C4-2B (cell line): ENCODE measurements around the gene SCAMP4.

Source experiments
- H3K27ac ChIP-seq: fragments of 450-650 bp; 2 replicates; pipeline ENCODE4 v1.5.1; 2017
- ZFX ChIP-seq: fragments of 450-650 bp; IDR thresholded peaks from 2 replicates; pipeline ENCODE4 v1.6.1; 2017
- TF ChIP-seq, protein P1 (sequence below): fragments of 450-650 bp; conservative IDR thresholded peaks from 2 replicates; pipeline ENCODE4 v1.5.1; 2017; ENCODE audit warnings: mild to moderate bottlenecking

The SCAMP4 gene

DNA sequence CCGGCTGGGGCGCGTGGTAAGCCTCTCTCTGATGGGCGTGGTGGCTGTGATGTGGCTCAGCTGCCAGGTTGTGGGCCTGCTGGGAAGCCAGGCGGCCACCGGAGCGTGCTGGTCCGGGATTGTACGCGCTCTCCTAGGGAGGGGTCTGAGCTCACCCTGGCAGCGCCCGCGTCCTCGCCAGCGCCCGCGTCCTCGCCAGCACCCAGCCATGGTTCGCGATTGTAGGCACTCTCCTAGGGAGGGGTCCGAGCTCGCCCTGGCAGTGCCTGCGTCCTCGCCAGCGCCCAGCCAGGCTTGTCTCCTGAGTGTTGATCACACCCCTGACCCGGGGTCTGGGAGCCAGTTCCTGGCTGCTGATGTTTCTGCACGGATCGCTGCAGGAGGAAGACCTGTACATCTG lies 13.8 kb downstream of the SCAMP4 start:
- TF ChIP-seq, protein P1, sequence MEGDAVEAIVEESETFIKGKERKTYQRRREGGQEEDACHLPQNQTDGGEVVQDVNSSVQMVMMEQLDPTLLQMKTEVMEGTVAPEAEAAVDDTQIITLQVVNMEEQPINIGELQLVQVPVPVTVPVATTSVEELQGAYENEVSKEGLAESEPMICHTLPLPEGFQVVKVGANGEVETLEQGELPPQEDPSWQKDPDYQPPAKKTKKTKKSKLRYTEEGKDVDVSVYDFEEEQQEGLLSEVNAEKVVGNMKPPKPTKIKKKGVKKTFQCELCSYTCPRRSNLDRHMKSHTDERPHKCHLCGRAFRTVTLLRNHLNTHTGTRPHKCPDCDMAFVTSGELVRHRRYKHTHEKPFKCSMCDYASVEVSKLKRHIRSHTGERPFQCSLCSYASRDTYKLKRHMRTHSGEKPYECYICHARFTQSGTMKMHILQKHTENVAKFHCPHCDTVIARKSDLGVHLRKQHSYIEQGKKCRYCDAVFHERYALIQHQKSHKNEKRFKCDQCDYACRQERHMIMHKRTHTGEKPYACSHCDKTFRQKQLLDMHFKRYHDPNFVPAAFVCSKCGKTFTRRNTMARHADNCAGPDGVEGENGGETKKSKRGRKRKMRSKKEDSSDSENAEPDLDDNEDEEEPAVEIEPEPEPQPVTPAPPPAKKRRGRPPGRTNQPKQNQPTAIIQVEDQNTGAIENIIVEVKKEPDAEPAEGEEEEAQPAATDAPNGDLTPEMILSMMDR, result no peak
- TF ChIP-seq ZFX, result no peak
- no peak overlapping the region for H3K27ac ChIP-seq

DNA sequence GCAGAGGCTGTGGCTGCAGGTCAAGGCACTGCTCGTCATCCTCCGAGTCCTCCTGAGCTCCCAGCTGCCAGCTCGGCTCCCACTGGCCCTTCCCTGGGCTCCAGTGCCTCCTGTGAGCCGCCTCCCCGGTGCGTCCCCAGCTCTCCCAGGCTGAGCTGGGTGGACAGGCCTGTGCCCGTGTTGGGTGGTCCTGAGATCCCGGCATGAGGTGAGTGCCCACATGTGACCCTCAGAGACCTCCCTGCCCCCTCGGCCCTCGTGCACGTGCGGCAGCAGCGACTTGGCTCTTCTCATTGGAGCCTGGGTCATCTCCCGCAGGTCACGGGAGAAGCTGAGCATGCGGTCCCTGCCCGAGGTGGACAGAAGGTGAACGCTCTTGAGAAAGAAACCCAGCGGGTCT lies 15.4 kb downstream of the SCAMP4 start:
- no peak overlapping the region for H3K27ac ChIP-seq
- TF ChIP-seq ZFX, result no peak
- TF ChIP-seq, protein P1, result no peak

DNA sequence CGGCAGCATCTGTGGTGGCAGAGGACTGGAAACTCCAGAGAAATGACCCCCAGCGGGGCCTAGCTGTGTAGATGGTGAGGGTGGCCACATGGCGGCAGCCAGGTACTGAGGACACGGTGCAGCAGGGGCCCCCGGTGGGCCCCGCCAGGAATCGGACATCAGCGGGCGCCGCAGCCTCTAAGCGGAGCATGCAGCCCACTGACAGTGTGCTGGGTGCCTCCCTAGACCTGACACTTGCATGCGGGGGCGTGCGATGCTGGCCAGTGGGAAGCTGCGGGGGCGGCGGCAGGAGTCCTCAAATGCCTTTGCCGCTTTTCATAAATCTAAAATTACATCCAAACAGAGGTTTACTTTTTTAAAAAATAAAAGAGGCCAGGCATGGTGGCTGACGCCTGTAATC lies 16.1 kb downstream of the SCAMP4 start:
- H3K27ac ChIP-seq, result no peak overlapping the region
- TF ChIP-seq, protein P1, result no peak
- no peak for TF ChIP-seq ZFX

DNA sequence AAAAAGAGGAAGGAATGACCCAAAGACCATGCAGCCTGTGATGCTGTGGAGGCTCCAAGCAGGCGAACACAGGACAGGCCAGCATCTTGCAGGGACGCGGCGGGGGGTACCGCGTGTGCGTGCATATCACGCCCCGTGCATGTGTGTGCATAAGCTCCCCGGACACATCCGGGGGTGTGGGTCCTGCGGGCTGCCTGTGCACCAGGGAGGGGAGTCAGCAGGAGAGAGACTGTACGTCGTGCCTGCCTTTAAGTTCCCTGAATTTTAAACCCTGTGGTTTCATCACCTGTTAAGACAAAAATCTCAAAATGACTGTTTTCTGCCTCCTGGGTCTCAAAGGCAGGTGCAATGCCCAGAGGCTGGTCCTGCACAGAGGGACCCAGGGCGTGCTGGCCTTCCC lies 16.6 kb downstream of the SCAMP4 start:
- TF ChIP-seq ZFX, result no peak
- TF ChIP-seq, protein P1, result no peak

DNA sequence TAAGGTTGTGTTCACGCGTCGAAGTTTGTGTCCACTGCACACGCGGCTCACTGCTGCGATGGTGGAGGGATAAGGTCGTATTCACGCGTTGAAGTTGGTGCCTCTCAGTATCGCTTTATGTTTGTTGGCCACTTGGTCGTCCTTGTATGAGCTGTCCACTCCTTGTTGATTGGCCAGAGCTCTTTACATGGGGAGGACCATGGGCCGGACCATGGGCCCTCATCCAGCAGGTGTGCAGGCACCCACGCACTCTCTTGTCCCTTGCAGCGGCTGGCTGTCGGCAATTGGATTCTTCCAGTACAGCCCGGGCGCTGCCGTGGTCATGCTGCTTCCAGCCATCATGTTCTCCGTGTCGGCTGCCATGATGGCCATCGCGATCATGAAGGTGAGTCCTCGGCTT lies 17.6 kb downstream of the SCAMP4 start:
- no peak overlapping the region for H3K27ac ChIP-seq
- TF ChIP-seq ZFX, result no peak
- TF ChIP-seq, protein P1, result no peak

More for the DNA sequence above, 16.6 kb downstream of the SCAMP4 start:
- no peak overlapping the region for H3K27ac ChIP-seq

DNA sequence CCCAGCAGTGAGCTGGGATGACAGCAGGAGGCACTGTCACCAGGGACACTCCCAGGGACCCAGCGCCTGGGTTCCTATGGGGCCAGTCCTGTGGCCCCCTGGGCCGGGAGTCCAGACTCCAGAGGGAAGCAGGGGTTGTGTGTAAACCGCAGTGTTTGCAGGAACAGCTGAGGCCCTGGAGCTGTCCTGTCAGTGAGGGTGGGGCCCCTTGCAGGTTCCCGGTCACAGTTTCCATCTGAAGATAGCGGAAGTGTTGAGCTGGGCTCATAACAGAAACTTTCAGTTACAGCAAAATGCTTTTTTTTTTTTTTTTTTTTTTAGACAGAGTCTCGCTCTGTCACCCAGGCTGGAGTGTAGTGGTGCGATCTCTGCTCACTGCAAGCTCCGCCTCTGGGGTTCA lies 18.1 kb downstream of the SCAMP4 start:
- no peak overlapping the region for H3K27ac ChIP-seq
- no peak for TF ChIP-seq ZFX

DNA sequence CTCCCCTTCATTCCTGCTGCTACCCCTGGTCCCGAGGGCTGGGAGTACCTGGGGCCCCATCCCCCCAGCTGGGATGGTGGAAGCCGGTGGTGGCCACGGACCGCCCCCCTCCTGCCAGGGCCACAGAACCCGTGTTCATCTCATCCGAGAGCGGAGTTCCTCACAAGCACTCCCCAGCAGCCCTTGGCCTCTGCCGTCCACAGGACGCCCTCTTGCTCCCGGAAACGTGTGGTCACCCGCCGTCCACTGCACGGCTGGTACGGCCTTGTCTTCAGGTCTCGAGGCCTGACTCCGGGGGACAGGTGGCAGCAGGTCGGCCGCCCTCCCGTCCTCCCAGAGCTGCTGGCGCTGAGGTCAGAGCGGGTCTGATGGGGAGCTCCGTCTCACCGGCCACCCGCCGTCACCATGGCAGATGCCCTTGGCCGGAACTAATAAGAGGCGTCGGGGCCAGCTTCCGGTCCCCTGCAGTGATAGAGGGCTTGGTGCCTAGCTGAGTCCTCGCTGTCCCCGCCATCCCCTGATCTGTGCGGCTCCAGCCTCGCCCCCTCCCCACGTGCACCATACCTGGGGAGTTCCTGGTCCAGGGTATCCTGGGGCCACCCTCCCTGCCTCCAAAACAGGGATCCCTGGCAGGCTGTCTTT lies 19.2 kb downstream of the SCAMP4 start:
- H3K27ac ChIP-seq, result no peak overlapping the region
- TF ChIP-seq ZFX, result no peak

DNA sequence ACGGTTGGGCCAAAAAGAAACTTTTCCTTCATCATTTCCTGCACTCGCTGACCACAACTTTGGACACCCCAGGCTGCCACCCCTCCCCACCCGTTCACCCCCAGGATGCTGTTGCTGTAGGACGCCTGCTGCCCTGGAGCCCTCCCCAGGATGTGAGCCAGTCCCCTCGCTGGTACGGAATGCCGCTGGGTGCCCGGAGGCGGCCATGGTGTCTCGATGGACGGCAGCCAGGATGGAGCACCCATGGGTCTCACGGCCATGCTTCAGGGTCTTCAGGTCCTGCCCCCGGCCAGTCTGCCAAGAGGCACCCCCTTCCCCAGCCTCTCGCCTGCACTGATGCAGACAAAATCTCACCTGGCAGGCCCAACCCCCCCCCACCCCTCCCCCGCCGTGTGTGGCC lies 20.3 kb downstream of the SCAMP4 start:
- TF ChIP-seq, protein P1, result no peak
- no peak for TF ChIP-seq ZFX

More for the DNA sequence above, 20.3 kb downstream of the SCAMP4 start:
- no peak overlapping the region for H3K27ac ChIP-seq
